Activated T-helper 2 cell treated with anti-CD3 and anti-CD28 coated beads, Interferon-gamma antibody, Interleukin-2, Interleukin-4, amounts not matched to agents 10 μg/mL and 5 μg/mL and 100 μg/mL, durations not matched to agents 14 hours and 24 hours and 36 hours (primary cell): ENCODE results near the gene COPB1. TPM values are rescaled to one million over a fixed set of nuclear protein-coding genes. Genes with fewer than 3 reads are reported as not detected.

ENCODE experiments used
- DNase-seq: peaks from one replicate; pipeline ENCODE4 v3.0.0; 2021; ENCODE audit warnings: low spot score
- H3K27ac Mint-ChIP-seq: one replicate; pipeline ENCODE4 v1.8.0; 2021; ENCODE audit warnings: mixed read lengths
- H3K27me3 Mint-ChIP-seq: one replicate; pipeline ENCODE4 v1.8.0; 2021; ENCODE audit warnings: low read depth, mixed read lengths
- H3K36me3 Mint-ChIP-seq: one replicate; pipeline ENCODE4 v1.8.0; 2021; ENCODE audit warnings: low read depth, mixed read lengths
- H3K4me1 Mint-ChIP-seq: one replicate; pipeline ENCODE4 v1.8.0; 2021; ENCODE audit warnings: low read depth, mixed read lengths
- H3K4me3 Mint-ChIP-seq: one replicate; pipeline ENCODE4 v1.8.0; 2021; ENCODE audit warnings: low read depth, mild to moderate bottlenecking, moderate library complexity, mixed read lengths
- H3K9me3 Mint-ChIP-seq: one replicate; pipeline ENCODE4 v1.8.0; 2021; ENCODE audit warnings: mixed read lengths
- intact Hi-C: fragments of 100-400 bp; cut with micrococcal nuclease; formaldehyde crosslinking; loops from one replicate; pipeline ENCODE4 v1.15.1; 2023
- total RNA-seq: library from RNA; stranded (reverse); gene quantifications from 2 replicates; pipeline ENCODE4 v1.2.3, GENCODE V29; 2022

Gene COPB1
- total RNA-seq, 1 donor from 2014 or later = 105 TPM

DNA sequence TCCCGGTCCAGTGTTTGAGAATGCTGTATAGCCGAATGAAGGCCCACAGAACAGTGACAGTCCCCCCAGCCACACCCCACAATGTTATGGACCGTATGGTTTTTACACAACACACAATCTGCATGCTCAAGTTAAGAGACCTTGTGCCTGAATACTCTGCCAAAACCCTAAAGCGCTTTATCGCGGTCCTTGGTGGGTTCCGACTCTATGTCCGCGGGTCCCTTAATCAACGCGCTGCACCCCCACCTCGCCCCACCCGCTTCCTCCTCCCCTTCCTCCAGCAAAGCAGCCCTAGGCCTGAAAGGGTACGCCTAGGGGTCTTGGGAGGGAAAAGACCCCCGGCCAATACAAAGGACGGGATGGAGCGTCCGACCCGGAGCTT lies 442 bp downstream of the COPB1 start:
- Mint-ChIP-seq H3K4me3 (peak overlapping the region; percentile 97), H3K27me3 (no peaks in the 10 kb centered on the region), H3K27ac (peak overlapping the region; percentile 82), H3K9me3 (peaks cover 4% of the 10 kb centered on the region), H3K4me1 (peaks cover 40% of the 10 kb centered on the region), H3K36me3 (peaks cover 55% of the 10 kb centered on the region)
- intact Hi-C loops = loop anchor here (1.0 kb wide), 2 partner anchors 21 to 146 kb away; partner anchors contain the start of gene PSMA1
- DNase-seq = no peak

- Mint-ChIP-seq H3K36me3 (peaks cover 61% of the 10 kb centered on the region), H3K27me3 (no peaks in the 10 kb centered on the region), H3K4me3 (no peak overlapping the region), H3K4me1 (peaks cover 14% of the 10 kb centered on the region), H3K9me3 (no peaks in the 10 kb centered on the region), H3K27ac (peak overlapping the region; percentile 31)
- intact Hi-C loops = no loop called here
- DNase-seq = no peak
Measured at GRCh38 chr11:14480716-14481115, 18.9 kb downstream of the COPB1 start.

DNA sequence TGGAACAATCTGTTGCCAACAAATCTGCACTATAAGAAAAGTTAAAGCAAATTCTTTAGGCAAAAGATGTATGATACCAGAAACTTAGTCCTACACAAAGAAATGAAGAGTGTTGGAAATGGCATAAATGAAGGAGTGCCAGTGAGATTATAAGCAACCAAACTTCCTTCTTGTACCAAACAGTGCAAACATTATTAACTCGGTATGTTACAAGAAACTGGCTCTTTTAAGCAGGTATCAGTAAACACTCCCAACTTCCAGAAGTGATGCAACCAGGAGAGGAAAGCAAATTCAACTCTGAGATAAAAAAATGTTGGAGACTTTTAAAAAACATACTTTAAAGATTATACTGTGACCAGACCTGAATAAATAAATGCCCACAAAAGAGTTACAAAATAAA lies 28.5 kb downstream of the COPB1 start:
- Mint-ChIP-seq H3K4me1 (peaks cover 36% of the 10 kb centered on the region), H3K27ac (no peak overlapping the region), H3K9me3 (no peaks in the 10 kb centered on the region), H3K36me3 (peaks cover 85% of the 10 kb centered on the region), H3K27me3 (no peaks in the 10 kb centered on the region), H3K4me3 (no peak overlapping the region)
- intact Hi-C loops = no loop called here
- no peak for DNase-seq

GRCh38 chr11:14463623-14464022 lies 36.0 kb downstream of the COPB1 start:
- Mint-ChIP-seq H3K27me3 (no peaks in the 10 kb centered on the region), H3K27ac (no peak overlapping the region), H3K36me3 (peaks cover 46% of the 10 kb centered on the region), H3K4me3 (no peak overlapping the region), H3K9me3 (no peaks in the 10 kb centered on the region), H3K4me1 (peaks cover 18% of the 10 kb centered on the region)
- no peak for DNase-seq
- intact Hi-C loops = no loop called here

DNA sequence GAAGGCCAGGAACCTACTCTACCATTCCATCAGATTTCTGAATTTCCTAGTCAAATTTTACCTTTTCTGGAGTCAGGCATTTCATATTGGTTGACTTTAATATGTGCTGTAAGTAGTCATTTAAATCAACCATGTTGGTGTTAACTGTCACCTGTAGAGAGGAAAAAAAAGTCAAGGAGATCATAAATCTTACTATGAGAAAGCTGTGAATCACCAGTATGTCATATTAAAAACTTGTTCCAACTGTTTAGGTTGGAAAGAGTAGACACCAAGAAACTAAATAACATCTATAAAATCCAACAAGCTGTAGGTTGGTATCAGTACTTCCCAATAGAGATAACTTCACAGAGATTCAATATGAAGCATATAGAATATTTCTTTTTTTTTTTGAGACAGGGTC lies 39.5 kb downstream of the COPB1 start:
- Mint-ChIP-seq H3K4me1 (peaks cover 2% of the 10 kb centered on the region), H3K27ac (no peak overlapping the region), H3K9me3 (no peaks in the 10 kb centered on the region), H3K27me3 (no peaks in the 10 kb centered on the region), H3K36me3 (peaks cover 58% of the 10 kb centered on the region), H3K4me3 (no peak overlapping the region)
- DNase-seq = no peak
- intact Hi-C loops = no loop called here

DNA sequence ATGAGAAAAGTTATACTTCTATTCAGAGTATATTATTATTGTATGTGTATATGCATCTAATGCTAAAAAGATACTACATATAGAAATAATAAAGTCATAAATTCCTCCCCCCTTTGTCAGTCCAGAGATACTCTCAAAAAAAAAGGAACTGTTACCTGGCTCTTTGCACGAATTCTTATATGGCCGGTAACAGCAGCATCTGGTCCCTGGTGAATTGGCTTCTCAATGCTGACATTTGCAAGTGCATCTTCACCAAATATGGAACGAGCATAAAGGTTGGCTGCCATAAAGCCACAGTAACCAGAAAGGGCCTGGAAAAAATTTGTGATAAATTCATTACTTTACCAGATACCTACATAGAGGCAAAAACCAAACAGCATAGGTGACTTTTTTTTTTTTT lies 41.2 kb downstream of the COPB1 start:
- H3K4me3 Mint-ChIP-seq = no peak overlapping the region
- peaks cover 63% of the 10 kb centered on the region for H3K36me3 Mint-ChIP-seq
- intact Hi-C loops = no loop called here
- DNase-seq = no peak
- no peak overlapping the region for H3K27ac Mint-ChIP-seq
- peaks cover 2% of the 10 kb centered on the region for H3K4me1 Mint-ChIP-seq
- no peaks in the 10 kb centered on the region for H3K27me3 Mint-ChIP-seq
- no peaks in the 10 kb centered on the region for H3K9me3 Mint-ChIP-seq

- Mint-ChIP-seq H3K27me3 (no peaks in the 10 kb centered on the region), H3K9me3 (no peaks in the 10 kb centered on the region), H3K4me3 (no peak overlapping the region), H3K4me1 (no peaks in the 10 kb centered on the region), H3K27ac (no peak overlapping the region), H3K36me3 (peaks cover 68% of the 10 kb centered on the region)
- no peak for DNase-seq
- intact Hi-C loops = loop anchor here (2.0 kb wide), 1 partner anchor 155 kb away; no protein-coding TSS in a partner anchor
Measured at GRCh38 chr11:14455648-14456430, 43.8 kb downstream of the COPB1 start.

DNA sequence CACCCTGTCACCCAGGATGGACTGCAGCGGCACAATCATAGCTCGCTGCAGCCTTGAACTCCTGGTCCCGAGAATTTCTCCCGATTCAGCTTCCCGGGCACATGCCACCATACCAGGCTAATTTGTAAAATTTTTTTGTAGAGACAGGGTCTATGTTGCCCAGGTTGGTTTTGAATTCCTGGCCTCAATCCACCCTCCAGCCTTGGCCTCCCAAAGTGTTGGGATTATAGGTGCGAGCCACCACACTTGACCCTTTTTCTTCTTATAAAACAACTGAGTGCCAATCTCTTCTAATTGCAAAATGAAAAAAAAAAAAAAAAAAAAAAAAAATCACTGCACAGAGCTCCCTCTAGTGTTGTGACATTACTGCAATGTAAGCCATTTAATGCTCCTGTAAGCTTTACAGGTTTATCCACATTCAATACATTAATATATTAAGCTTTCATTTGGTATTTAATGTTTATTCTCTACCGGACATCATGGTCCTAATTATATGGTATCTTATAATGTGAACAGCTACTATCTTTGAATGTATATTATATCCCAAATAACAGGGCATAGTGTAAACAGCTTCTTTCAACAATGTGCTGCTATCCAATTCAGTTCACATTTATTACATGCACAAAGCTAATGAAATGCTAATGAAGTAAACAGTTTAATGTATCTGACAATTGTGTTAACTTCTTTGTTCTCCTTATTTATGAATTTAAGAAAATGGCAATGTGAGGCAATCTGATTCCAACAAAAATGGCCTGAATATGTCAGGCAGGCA lies 44.6 kb downstream of the COPB1 start:
- peaks cover 66% of the 10 kb centered on the region for H3K36me3 Mint-ChIP-seq
- H3K27ac Mint-ChIP-seq = no peak overlapping the region
- H3K9me3 Mint-ChIP-seq = no peaks in the 10 kb centered on the region
- H3K27me3 Mint-ChIP-seq = no peaks in the 10 kb centered on the region
- no peaks in the 10 kb centered on the region for H3K4me1 Mint-ChIP-seq
- H3K4me3 Mint-ChIP-seq = no peak overlapping the region
- intact Hi-C loops = loop anchor here (2.0 kb wide), 1 partner anchor 154 kb away; no protein-coding TSS in a partner anchor
- no peak for DNase-seq

- no peak for DNase-seq
- H3K27me3 Mint-ChIP-seq = no peaks in the 10 kb centered on the region
- intact Hi-C loops = no loop called here
- H3K4me1 Mint-ChIP-seq = peaks cover 17% of the 10 kb centered on the region
- H3K4me3 Mint-ChIP-seq = no peak overlapping the region
- H3K36me3 Mint-ChIP-seq = peaks cover 39% of the 10 kb centered on the region
- H3K9me3 Mint-ChIP-seq = no peaks in the 10 kb centered on the region
- no peak overlapping the region for H3K27ac Mint-ChIP-seq
Measured at GRCh38 chr11:14451825-14452224, 47.8 kb downstream of the COPB1 start.

DNA sequence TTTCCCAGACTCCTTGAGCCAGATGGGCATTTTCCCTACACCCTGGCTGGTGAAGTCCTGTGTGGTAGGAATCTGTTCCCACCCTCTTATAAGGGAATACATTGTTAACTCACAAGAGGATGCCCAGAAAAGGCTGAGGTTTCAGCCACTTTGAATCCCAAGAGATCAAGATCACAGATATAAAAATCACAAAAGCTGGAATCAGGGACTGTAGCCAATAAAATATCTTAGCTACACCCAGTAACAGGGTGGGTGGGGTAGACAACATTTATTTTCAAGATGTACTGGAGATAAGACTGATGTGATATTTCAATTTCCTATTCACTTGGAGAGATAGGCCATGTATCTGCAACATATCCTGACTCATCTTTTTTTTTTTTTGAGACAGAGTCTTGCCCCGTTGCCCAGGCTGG lies 50.3 kb downstream of the COPB1 start:
- Mint-ChIP-seq H3K4me1 (peaks cover 31% of the 10 kb centered on the region), H3K27ac (no peak overlapping the region), H3K36me3 (peaks cover 22% of the 10 kb centered on the region), H3K4me3 (no peak overlapping the region), H3K27me3 (no peaks in the 10 kb centered on the region), H3K9me3 (no peaks in the 10 kb centered on the region)
- DNase-seq = no peak
- intact Hi-C loops = loop anchor here (2.0 kb wide), 1 partner anchor 35 kb away; no protein-coding TSS in a partner anchor

GRCh38 chr11:14448240-14448639 lies 51.4 kb downstream of the COPB1 start:
- intact Hi-C loops = loop anchor here (2.0 kb wide), 1 partner anchor 33 kb away; no protein-coding TSS in a partner anchor
- no peaks in the 10 kb centered on the region for H3K9me3 Mint-ChIP-seq

DNA sequence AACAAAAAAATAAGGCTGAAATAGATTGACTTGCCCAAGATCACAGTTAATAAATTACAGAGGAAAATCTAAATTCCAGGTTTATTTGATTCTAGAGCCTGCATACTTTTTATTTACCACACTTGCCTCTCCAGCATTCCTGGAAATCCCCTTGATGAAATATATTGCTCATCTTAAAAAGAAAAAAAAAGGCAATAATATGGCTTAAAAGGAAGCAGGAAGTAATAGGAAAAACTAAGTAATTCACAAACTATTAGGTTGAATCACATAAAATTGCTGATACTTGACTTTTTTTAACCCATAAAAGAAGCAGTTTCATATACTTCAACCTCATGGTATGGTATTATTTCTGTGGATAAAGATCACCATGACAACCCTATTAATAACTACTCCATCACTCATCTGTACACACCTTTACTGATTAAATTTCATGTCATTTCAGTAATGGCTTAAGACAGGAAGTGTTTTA lies 52.9 kb downstream of the COPB1 start:
- Mint-ChIP-seq H3K4me1 (peaks cover 31% of the 10 kb centered on the region), H3K27ac (no peak overlapping the region), H3K9me3 (no peaks in the 10 kb centered on the region), H3K4me3 (no peak overlapping the region), H3K36me3 (peaks cover 12% of the 10 kb centered on the region), H3K27me3 (no peaks in the 10 kb centered on the region)
- DNase-seq = no peak
- intact Hi-C loops = no loop called here

More at GRCh38 chr11:14448240-14448639, 51.4 kb downstream of the COPB1 start:
- H3K27ac Mint-ChIP-seq = no peak overlapping the region
- no peak for DNase-seq
- peaks cover 19% of the 10 kb centered on the region for H3K36me3 Mint-ChIP-seq
- no peaks in the 10 kb centered on the region for H3K27me3 Mint-ChIP-seq
- H3K4me1 Mint-ChIP-seq = peaks cover 31% of the 10 kb centered on the region
- no peak overlapping the region for H3K4me3 Mint-ChIP-seq
